Sigmoid colon (tissue), 4 donors: ENCODE results near the gene KIFC1.

ENCODE experiments used
- CTCF ChIP-seq, 4 experiments: fragments of 450-650 bp in 3 of 4; fragments of 200-600 bp in 1 of 4; IDR thresholded peaks; one replicate each; pipeline ENCODE4 v1.5.1; 2016 to 2019; ENCODE audit warnings: antibody characterized with exemption in 4 of 4, mild to moderate bottlenecking in 3 of 4, moderate library complexity in 2 of 4
- EP300 ChIP-seq, 4 donors: sonication (generic); formaldehyde crosslinking; IDR thresholded peaks; one replicate each; pipeline ENCODE4 v1.6.1; 2017; ENCODE audit warnings: antibody characterized with exemption in 4 of 4
- POLR2A ChIP-seq, 2 donors: fragments of 450-650 bp; IDR thresholded peaks; one replicate each; pipeline ENCODE4 v1.6.1; 2016; ENCODE audit warnings: antibody characterized with exemption in 2 of 2, mild to moderate bottlenecking in 2 of 2, moderate library complexity in 2 of 2

- no peak for TF ChIP-seq POLR2A (IDR thresholded peaks at IDR 0.05)
- TF ChIP-seq CTCF (IDR thresholded peaks at IDR 0.05) = no peak
- no peak for TF ChIP-seq EP300 (IDR thresholded peaks at IDR 0.05)
Measured at GRCh38 chr6:33423777-33424176, 32.2 kb downstream of the KIFC1 start.
